SH-SY5Y (cell line): ENCODE results near the gene VSIR.

Experiments
- GATA2 ChIP-seq: IDR thresholded peaks from 2 replicates; pipeline ENCODE4 v1.6.1; 2011; ENCODE audit warnings: mild to moderate bottlenecking, low read depth, low read length
- GATA3 ChIP-seq: IDR thresholded peaks from 2 replicates; pipeline ENCODE4 v1.6.1; 2011; ENCODE audit warnings: low read depth, mild to moderate bottlenecking, low read length, moderate library complexity

DNA sequence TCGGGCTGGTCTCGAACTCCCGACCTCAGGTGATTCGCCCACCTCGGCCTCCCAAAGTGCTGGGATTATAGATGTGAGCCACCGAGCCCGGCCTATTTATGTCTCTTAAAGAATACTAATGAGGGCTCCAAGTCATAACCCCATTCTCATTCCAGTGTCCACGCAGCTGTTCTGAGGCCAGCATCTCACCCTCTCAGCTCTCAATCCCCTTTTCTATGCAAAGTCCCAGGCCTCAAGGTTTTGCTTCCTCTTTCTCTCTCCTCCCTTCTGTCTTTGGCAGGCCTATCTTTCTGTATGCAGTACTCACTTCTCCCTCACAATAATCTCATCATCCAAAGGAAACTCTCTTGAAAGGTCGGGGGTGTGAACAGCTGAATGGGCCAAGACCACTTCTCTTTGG, 28.0 kb upstream of the VSIR start:
- no peak for TF ChIP-seq GATA2
- TF ChIP-seq GATA3, result no peak
